Right forelimb (tissue), 1 donor: ENCODE measurements around the gene RETN.

Experiments used
- DNase-seq: peaks from one replicate; pipeline ENCODE4 v3.0.0-alpha.2; 2018

Gene RETN

GRCh38 chr19:7668842-7669241 lies at the start of gene RETN:
TSS of gene RETN (plus strand) at chr19:7669049. CDS start at chr19:7669327, 278 bp downstream.
- no peak for DNase-seq

GRCh38 chr19:7619671-7620441 lies 49.0 kb upstream of the RETN start:
- DNase-seq: no peak

GRCh38 chr19:7620442-7621412 lies 48.1 kb upstream of the RETN start:
- DNase-seq: no peak

GRCh38 chr19:7622933-7623685 lies 45.7 kb upstream of the RETN start:
- no peak for DNase-seq

GRCh38 chr19:7623725-7624603 lies 44.9 kb upstream of the RETN start:
- DNase-seq: no peak

- DNase-seq: no peak
These were observed 44.0 kb upstream of the RETN start for GRCh38 chr19:7624810-7625209.

- DNase-seq: no peak
These were observed 43.0 kb upstream of the RETN start for GRCh38 chr19:7625763-7626372.

GRCh38 chr19:7627166-7627565 lies 41.7 kb upstream of the RETN start:
- no peak for DNase-seq

GRCh38 chr19:7628589-7629311 lies 40.1 kb upstream of the RETN start:
- DNase-seq: no peak

- peak; percentile 98 for DNase-seq
These were observed 39.3 kb upstream of the RETN start, which contains the start of the genes PET100 and XAB2 for GRCh38 chr19:7629347-7630054. TSS of gene PET100 (plus strand) at chr19:7629793. CDS start at chr19:7629834, 41 bp downstream. TSS of gene XAB2 (minus strand) at chr19:7629545. CDS start at chr19:7629527, 18 bp downstream.

- no peak for DNase-seq
These were observed 37.3 kb upstream of the RETN start for GRCh38 chr19:7631577-7631976.

GRCh38 chr19:7632340-7633203 lies 36.3 kb upstream of the RETN start:
- no peak for DNase-seq

- DNase-seq: no peak
These were observed 35.2 kb upstream of the RETN start, which contains the start of gene PCP2 for GRCh38 chr19:7633698-7634097. TSS of gene PCP2 (minus strand) at chr19:7633719. CDS start at chr19:7633457, 262 bp downstream.

GRCh38 chr19:7635670-7636069 lies 33.2 kb upstream of the RETN start:
- no peak for DNase-seq

- DNase-seq: no peak
These were observed 32.5 kb upstream of the RETN start for GRCh38 chr19:7636317-7636690.

GRCh38 chr19:7636691-7637373 lies 32.0 kb upstream of the RETN start, which contains the start of gene STXBP2:
TSS of gene STXBP2 (plus strand) at chr19:7637110. CDS start at chr19:7637150, 40 bp downstream.
- no peak for DNase-seq

GRCh38 chr19:7637374-7638256 lies 31.2 kb upstream of the RETN start:
- no peak for DNase-seq
